HepG2 (cell line): ENCODE data around the gene COASY. TPM values are rescaled to one million over a fixed set of nuclear protein-coding genes. Genes with fewer than 3 reads are reported as not detected.
A peak's percentile ranks its signal among the peaks of the same experiment; 100 is the strongest.

Experiments used
- ATAC-seq: fragments of 200-7000 bp; cut with Tn5 transposase; 3 replicates; pipeline ENCODE4 v1.9.1; 2020; ENCODE audit warnings: mild to moderate bottlenecking, moderate library complexity
- BruUV-seq: library from RNA; stranded (reverse); fragments of 400-500 nt; replicated peaks from 2 replicates; lab custom pipeline; 2021; lab: Mats Ljungman, UMichigan
- CTCF ChIA-PET: fragments of 300-600 bp; formaldehyde crosslinking; extraction: SDS; loops from one replicate; lab custom pipeline; 2021; ENCODE audit warnings: low total read pairs, inconsistent platforms, low intra/inter-chr PET ratio; lab: Yijun Ruan, JAX
- POLR2A ChIA-PET: fragments of 350-600 bp; sonication (Branson Sonifier 250); formaldehyde crosslinking; loops from one replicate; lab custom pipeline; 2020; ENCODE audit warnings: antibody characterized with exemption, inconsistent platforms; lab: Yijun Ruan, JAX
- DNase-seq: peaks from one replicate; pipeline ENCODE4 v3.0.0-alpha.2; 2015; ENCODE audit warnings: low spot score
- FAIRE-seq: peaks from 3 replicates; lab custom pipeline; 2011; peaks lifted over from hg19 to GRCh38; lab: Jason Lieb, UNC
- H2AFZ ChIP-seq: one replicate; pipeline ENCODE4 v1.6.1; 2011; ENCODE audit warnings: low read length, inconsistent platforms
- H3K27ac ChIP-seq: fragments of 300-600 bp; 3 replicates; pipeline ENCODE4 v1.8.0; 2011; ENCODE audit warnings: mixed run types, mild to moderate bottlenecking, mixed read lengths, low read length, inconsistent platforms; ENCODE audit not compliant: insufficient read depth; ENCODE audit errors: extremely low read length
- H3K27me3 ChIP-seq, 2 experiments: fragments of 200-600 bp in 1 of 2; 2 replicates in 1 of 2; 3 replicates in 1 of 2; pipeline versions ENCODE4 v1.6.0 to v1.8.0; 2011; ENCODE audit warnings: low read length in 2 of 2, mild to moderate bottlenecking in 2 of 2, moderate library complexity in 2 of 2, inconsistent platforms in 1 of 2; ENCODE audit not compliant: insufficient read depth in 2 of 2, control insufficient read depth in 1 of 2
- H3K36me3 ChIP-seq, 2 experiments: fragments of 200-600 bp in 1 of 2; replicated peaks in 1 of 2; 2 replicates in 1 of 2; 3 replicates in 1 of 2; pipeline versions ENCODE4 v1.5.1 to v1.8.0; 2011; ENCODE audit warnings: low read length in 2 of 2, inconsistent platforms in 1 of 2; ENCODE audit not compliant: insufficient read depth in 2 of 2, control insufficient read depth in 1 of 2
- H3K4me1 ChIP-seq: 2 replicates; pipeline ENCODE4 v1.5.1; 2012; ENCODE audit warnings: low read length, inconsistent platforms; ENCODE audit not compliant: insufficient read depth
- H3K4me2 ChIP-seq: 2 replicates; pipeline ENCODE4 v1.6.0; 2011; ENCODE audit warnings: low read depth, low read length, inconsistent platforms
- H3K4me3 ChIP-seq, 3 experiments: fragments of 200-600 bp in 1 of 3; sonication (generic), shearing (Covaris generic) in 1 of 3; replicated peaks in 1 of 3; 2 replicates each; pipeline ENCODE4 v1.5.1; 2011 to 2016; ENCODE audit warnings: low read length in 3 of 3, inconsistent platforms in 2 of 3, low read depth in 2 of 3, mild to moderate bottlenecking in 2 of 3, control low read depth in 1 of 3, mixed read lengths in 1 of 3; ENCODE audit not compliant: insufficient read depth in 1 of 3
- H3K79me2 ChIP-seq: one replicate; pipeline ENCODE4 v1.6.1; 2011; ENCODE audit warnings: low read length, inconsistent platforms; ENCODE audit not compliant: insufficient read depth
- H3K9ac ChIP-seq: 2 replicates; pipeline ENCODE4 v1.6.0; 2011; ENCODE audit warnings: mild to moderate bottlenecking, low read depth, low read length, inconsistent platforms; ENCODE audit not compliant: insufficient read depth
- H3K9me3 ChIP-seq: 2 replicates; pipeline ENCODE4 v1.5.1; 2012; ENCODE audit warnings: mild to moderate bottlenecking, low read length
- H4K20me1 ChIP-seq: 2 replicates; pipeline ENCODE4 v1.6.0; 2011; ENCODE audit warnings: inconsistent platforms, mild to moderate bottlenecking, low read length, moderate library complexity; ENCODE audit not compliant: insufficient read depth
- ARNTL ChIP-seq: sonication (generic); formaldehyde crosslinking; IDR thresholded peaks from 2 replicates; pipeline ENCODE4 v1.4.0; 2020; ENCODE audit warnings: mild to moderate bottlenecking, missing genetic modification reagents
- ATF3 ChIP-seq: sonication (generic); formaldehyde crosslinking; IDR thresholded peaks from 2 replicates; pipeline ENCODE4 v1.4.0; 2020; ENCODE audit warnings: missing genetic modification reagents
- BCL6 ChIP-seq: IDR thresholded peaks from 2 replicates; pipeline ENCODE4 v1.6.1; 2016; ENCODE audit warnings: missing genetic modification reagents, missing compliant biosample characterization
- CBFB ChIP-seq: sonication (generic); formaldehyde crosslinking; IDR thresholded peaks from 2 replicates; pipeline ENCODE4 v1.4.0; 2020; ENCODE audit warnings: missing genetic modification reagents
- EHMT2 ChIP-seq: fragments of 200-600 bp; sonication (generic); IDR thresholded peaks from 2 replicates; pipeline ENCODE4 v1.7.0; 2017; ENCODE audit warnings: antibody characterized with exemption, low read depth, low read length, borderline replicate concordance
- ETV5 ChIP-seq: IDR thresholded peaks from 2 replicates; pipeline ENCODE4 v1.6.1; 2018; ENCODE audit warnings: missing biosample characterization, missing genetic modification reagents, inconsistent platforms, borderline replicate concordance
- GPN1 ChIP-seq: sonication (generic); formaldehyde crosslinking; IDR thresholded peaks from 2 replicates; pipeline ENCODE4 v1.5.1; 2020; ENCODE audit warnings: missing genetic modification reagents, borderline replicate concordance
- HDAC1 ChIP-seq: sonication (generic); formaldehyde crosslinking; IDR thresholded peaks from 2 replicates; pipeline ENCODE4 v1.5.1; 2020; ENCODE audit warnings: mild to moderate bottlenecking, missing genetic modification reagents
- IRF2 ChIP-seq: IDR thresholded peaks from 2 replicates; pipeline ENCODE4 v1.6.1; 2018; ENCODE audit warnings: missing genetic modification reagents, missing compliant biosample characterization
- KAT2B ChIP-seq: fragments of 150-350 bp; IDR thresholded peaks from 2 replicates; pipeline ENCODE4 v1.6.1; 2014; ENCODE audit warnings: low read depth, low read length, borderline replicate concordance
- KDM6A ChIP-seq: IDR thresholded peaks from 2 replicates; pipeline ENCODE4 v1.6.1; 2016; ENCODE audit warnings: low read depth
- MXI1 ChIP-seq: IDR thresholded peaks from 3 replicates; pipeline ENCODE4 v1.6.1; 2012; ENCODE audit warnings: low read depth, low read length, inconsistent platforms, borderline replicate concordance
- MYPOP ChIP-seq: sonication (generic); formaldehyde crosslinking; IDR thresholded peaks from 2 replicates; pipeline ENCODE4 v1.8.1; 2023; ENCODE audit warnings: mild to moderate bottlenecking, moderate library complexity, missing genetic modification reagents
- NRL ChIP-seq: sonication (generic); formaldehyde crosslinking; IDR thresholded peaks from 2 replicates; pipeline ENCODE4 v1.5.0; 2020; ENCODE audit warnings: missing genetic modification reagents, mild to moderate bottlenecking, moderate library complexity, borderline replicate concordance
- PCBP2 ChIP-seq: fragments of 200-400 bp; formaldehyde crosslinking; optimal IDR thresholded peaks from 2 replicates; pipeline ENCODE3; 2018; ENCODE audit warnings: low read length, low read depth; ENCODE audit not compliant: poor library complexity, severe bottlenecking
- RAD51 ChIP-seq: fragments of 450-650 bp; IDR thresholded peaks from 2 replicates; pipeline ENCODE4 v1.6.1; 2016; ENCODE audit warnings: borderline replicate concordance
- SKI ChIP-seq: fragments of 450-650 bp; IDR thresholded peaks from one replicate; pipeline ENCODE4 v1.6.1; 2018; ENCODE audit warnings: mild to moderate bottlenecking; ENCODE audit not compliant: partially characterized antibody
- SMARCC2 ChIP-seq: fragments of 450-650 bp; IDR thresholded peaks from 2 replicates; pipeline ENCODE4 v1.6.1; 2017; ENCODE audit warnings: antibody characterized with exemption, mild to moderate bottlenecking
- SMARCE1 ChIP-seq: fragments of 450-650 bp; IDR thresholded peaks from 2 replicates; pipeline ENCODE4 v1.6.1; 2017; ENCODE audit warnings: borderline replicate concordance
- THRA ChIP-seq: sonication (generic); formaldehyde crosslinking; IDR thresholded peaks from 2 replicates; pipeline ENCODE4 v1.4.0; 2020; ENCODE audit warnings: missing genetic modification reagents, borderline replicate concordance
- TRIM24 ChIP-seq: sonication (generic); formaldehyde crosslinking; IDR thresholded peaks from 2 replicates; pipeline ENCODE4 v1.8.0; 2022; ENCODE audit warnings: mild to moderate bottlenecking, missing genetic modification reagents
- ZNF782 ChIP-seq: sonication (generic); formaldehyde crosslinking; IDR thresholded peaks from 2 replicates; pipeline ENCODE4 v1.4.0; 2020; ENCODE audit warnings: missing genetic modification reagents, mild to moderate bottlenecking, borderline replicate concordance
- WGBS: methylation state at CpG from one replicate; pipeline ENCODE4 v1.1.6; 2017; ENCODE audit warnings: low lambda C conversion rate; 5-methylcytosine and 5-hydroxymethylcytosine counted together
- in situ Hi-C: cut with HindIII; loops from 2 replicates; pipeline ENCODE4 v1.10.0; 2017; ENCODE audit warnings: low pct_unique_long_range_greater_than_20kb; ENCODE audit not compliant: extremely low pct_ligation_motif_present
- intact Hi-C: fragments of 100-400 bp; cut with micrococcal nuclease; formaldehyde crosslinking; loops from one replicate; pipeline ENCODE4 v1.10.0; 2022; ENCODE audit not compliant: unreplicated experiment
- polyA plus RNA-seq, 8 experiments: library from polyadenylated mRNA; depleted of rRNA in 3 of 8; stranded (reverse) in 7 of 8; unstranded in 1 of 8; fragments of >200 nt; fragmentation: Illumina TruSeq in 4 of 8; extraction: Trizol in 4 of 8; gene quantifications; 2 replicates each; pipeline versions ENCODE4 v1.2.1 to v1.2.3, GENCODE V29; 2011 to 2016; ENCODE audit warnings: low read depth in 4 of 8, missing spikeins in 1 of 8, mixed read lengths in 1 of 8; ENCODE audit not compliant: insufficient read depth in 1 of 8
- total RNA-seq, 5 experiments: library from RNA; depleted of rRNA; stranded (reverse); fragments of >200 nt; fragmentation: Illumina TruSeq; extraction: Trizol; gene quantifications; 2 replicates each; pipeline ENCODE4 v1.2.3, GENCODE V29; 2016; ENCODE audit warnings: low read depth in 1 of 5

COASY gene
- total and polyA plus RNA-seq, 2 of the 13 experiments (the other 11 are each of a cell fraction or from before 2014, with no cell fraction given): 90.7 to 125 TPM

- no peak for TF ChIP-seq KAT2B
- no peak for TF ChIP-seq SKI
- TF ChIP-seq THRA (CRISPR knock-in tag): no peak
- no peak for TF ChIP-seq ATF3 (CRISPR knock-in tag)
- no peak for TF ChIP-seq SMARCC2
- TF ChIP-seq GPN1 (CRISPR knock-in tag): no peak
- TF ChIP-seq, all 625 proteins: peak for 35
Measured at GRCh38 chr17:42537156-42537805, 24.7 kb upstream of the COASY start (continued).

DNA sequence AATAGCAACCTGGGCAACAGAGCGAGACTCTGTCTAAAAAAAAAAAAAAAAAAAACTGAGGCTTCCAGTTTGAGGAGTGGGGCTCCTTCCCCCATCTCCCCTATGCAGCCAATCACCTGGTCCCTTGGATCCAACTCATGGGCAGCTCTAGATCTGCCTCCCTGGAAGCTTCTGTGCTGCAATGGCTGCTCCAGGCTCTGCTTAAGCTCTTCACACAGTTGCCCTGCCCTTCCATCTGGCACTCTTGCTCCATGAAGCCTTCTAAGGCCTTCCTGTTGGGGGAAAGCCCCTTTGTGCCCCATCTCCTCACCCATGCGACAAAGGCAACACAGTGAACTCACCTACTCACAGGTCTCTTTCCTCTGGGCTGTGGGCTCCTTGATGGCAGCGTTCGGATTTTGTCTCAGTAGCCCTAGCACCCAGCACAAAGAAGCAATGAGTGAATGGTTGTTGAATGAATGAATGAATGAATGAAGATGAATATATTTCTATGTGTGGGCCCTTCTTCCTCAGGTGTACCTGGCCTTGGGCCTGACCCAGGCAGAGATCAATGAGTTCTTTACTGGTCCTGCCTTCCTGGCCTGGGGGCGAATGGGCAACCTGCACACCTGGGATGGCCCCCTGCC lies 24.0 kb upstream of the COASY start:
- DNase-seq (no peak), FAIRE-seq (no peak), ATAC-seq (no peak)
- Histone ChIP-seq H3K27ac (peak overlapping the region; percentile 29), H3K79me2 (peaks cover 13% of the 10 kb centered on the region), H2AFZ (no peak overlapping the region), H3K27me3 (no peaks in the 10 kb centered on the region), H3K9ac (no peak overlapping the region), H3K4me1 (peaks cover 71% of the 10 kb centered on the region), H3K4me2 (no peak overlapping the region), H4K20me1 (no peaks in the 10 kb centered on the region), H3K4me3 (no peak overlapping the region), H3K9me3 (no peaks in the 10 kb centered on the region), H3K36me3 (peaks cover 3 to 9% of the 10 kb centered on the region in 2 experiments; a peak in 2 of 5 replicates)
- in situ Hi-C loops: no loop called here
- BruUV-seq: no TSS peak
- ChIA-PET POLR2A (interaction anchor here (0.7 to 4.2 kb wide), 7 partner anchors 9 to 1262 kb away, joined by 3 to 68 read pairs (median 20); partner anchors contain the start of genes COASY, HSD17B1 and PSMC3IP), CTCF (no interaction called here)
- intact Hi-C loops: no loop called here
- WGBS: 93% methylated on average over 5 of the region's 5 CpGs
- TF ChIP-seq MXI1 (no peak), IRF2 (0 out of 2 replicates have a peak, but pooled peaks have one; percentile 8), ETV5 (CRISPR knock-in tag) (no peak), PCBP2 (no peak), CBFB (CRISPR knock-in tag) (no peak), MYPOP (CRISPR knock-in tag) (no peak), NRL (CRISPR knock-in tag) (peak; percentile 61; the same call in 1 of the 2 replicates), SMARCE1 (no peak), RAD51 (no peak), ARNTL (0 out of 2 replicates have a peak, but pooled peaks have one; percentile 21), KDM6A (CRISPR knock-in tag) (no peak), ZNF782 (no peak), BCL6 (CRISPR knock-in tag) (no peak), EHMT2 (no peak), TRIM24 (CRISPR knock-in tag) (no peak), HDAC1 (CRISPR knock-in tag) (no peak)
